Tibial nerve (tissue), 4 donors: ENCODE results near the gene ZMPSTE24. TPM values are rescaled to one million over a fixed set of nuclear protein-coding genes. Genes with fewer than 3 reads are reported as not detected.

ENCODE experiments used
- DNase-seq, 2 donors: peaks; one replicate each; pipeline ENCODE4 v3.0.0-alpha.2; 2019; ENCODE audit warnings: low spot score in 2 of 2
- H3K27ac ChIP-seq, 4 donors: fragments of 200-600 bp; sonication (generic) in 3 of 4; one replicate each; pipeline ENCODE4 v1.5.1; 2017 to 2019; ENCODE audit warnings: mild to moderate bottlenecking in 1 of 4
- H3K27me3 ChIP-seq, 2 donors: fragments of 200-600 bp; sonication (generic) in 1 of 2; one replicate each; pipeline versions ENCODE4 v1.5.1 to v1.6.0; 2017 to 2019
- H3K36me3 ChIP-seq, 3 donors: fragments of 200-600 bp; sonication (generic); one replicate each; pipeline ENCODE4 v1.5.1; 2018 to 2019
- H3K4me1 ChIP-seq, 4 donors: fragments of 200-600 bp; sonication (generic) in 3 of 4; one replicate each; pipeline ENCODE4 v1.5.1; 2017 to 2019
- H3K4me3 ChIP-seq, 4 donors: fragments of 200-600 bp; sonication (generic) in 3 of 4; one replicate each; pipeline ENCODE4 v1.5.1; 2017 to 2019; ENCODE audit warnings: mild to moderate bottlenecking in 1 of 4, moderate library complexity in 1 of 4
- H3K9me3 ChIP-seq, 4 donors: fragments of 200-600 bp; sonication (generic) in 3 of 4; one replicate each; pipeline ENCODE4 v1.5.1; 2017 to 2019
- EP300 ChIP-seq, 2 donors: sonication (generic); formaldehyde crosslinking; IDR thresholded peaks; one replicate each; pipeline ENCODE4 v1.6.1; 2017; ENCODE audit warnings: antibody characterized with exemption in 2 of 2, mild to moderate bottlenecking in 1 of 2
- POLR2A ChIP-seq, 2 donors: fragments of 450-650 bp; IDR thresholded peaks; one replicate each; pipeline ENCODE4 v1.6.1; 2017; ENCODE audit warnings: antibody characterized with exemption in 2 of 2, mild to moderate bottlenecking in 2 of 2, moderate library complexity in 2 of 2
- WGBS, 2 donors: methylation state at CpG; one replicate each; pipeline ENCODE4 v1.1.5; 2018; 5-methylcytosine and 5-hydroxymethylcytosine counted together
- total RNA-seq, 4 donors: library from RNA; depleted of rRNA; stranded (reverse); fragments of >200 nt; gene quantifications; one replicate each; pipeline ENCODE4 v1.1.0, GENCODE V29; 2016
- TF ChIP-seq, protein P1 (sequence below), 5 experiments: fragments of 200-600 bp in 3 of 5; fragments of 450-650 bp in 2 of 5; sonication (generic) in 3 of 5; IDR thresholded peaks; one replicate each; pipeline ENCODE4 v1.5.1; 2016 to 2019; ENCODE audit warnings: antibody characterized with exemption in 5 of 5, mild to moderate bottlenecking in 3 of 5, moderate library complexity in 2 of 5

Gene ZMPSTE24
- total RNA-seq, 4 donors from 2014 or later = 27.0 to 51.1 (median 32.1) TPM

DNA sequence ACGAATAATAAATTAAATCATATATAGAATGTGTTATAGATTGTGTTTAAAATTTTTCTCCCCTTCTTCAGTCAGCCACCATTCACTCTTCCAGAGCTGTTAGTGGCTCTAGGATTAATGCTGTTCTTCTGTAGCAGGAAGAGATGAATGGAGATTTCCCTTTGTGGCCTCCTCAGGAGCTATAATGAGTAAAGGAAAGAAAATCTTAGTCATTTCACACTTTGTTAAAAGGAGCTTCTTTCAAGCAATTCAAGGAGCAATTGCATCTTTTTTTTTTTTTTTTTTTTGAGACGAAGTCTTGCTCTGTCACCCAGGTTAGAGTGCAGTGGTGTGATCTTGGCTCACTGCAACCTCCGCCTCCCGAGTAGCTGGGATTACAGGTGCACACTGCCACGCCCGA, 34.0 kb upstream of the ZMPSTE24 start:
- Histone ChIP-seq H3K27me3 (no peaks in the 10 kb centered on the region), H3K27ac (no peak overlapping the region), H3K4me3 (no peak overlapping the region), H3K9me3 (no peaks in the 10 kb centered on the region), H3K36me3 (peaks cover 0 to 43% (median 0%) of the 10 kb centered on the region in 3 donors), H3K4me1 (no peaks in the 10 kb centered on the region)
- no peak for TF ChIP-seq POLR2A (IDR thresholded peaks at IDR 0.05)
- TF ChIP-seq EP300 (IDR thresholded peaks at IDR 0.05) = no peak
- TF ChIP-seq, protein P1, sequence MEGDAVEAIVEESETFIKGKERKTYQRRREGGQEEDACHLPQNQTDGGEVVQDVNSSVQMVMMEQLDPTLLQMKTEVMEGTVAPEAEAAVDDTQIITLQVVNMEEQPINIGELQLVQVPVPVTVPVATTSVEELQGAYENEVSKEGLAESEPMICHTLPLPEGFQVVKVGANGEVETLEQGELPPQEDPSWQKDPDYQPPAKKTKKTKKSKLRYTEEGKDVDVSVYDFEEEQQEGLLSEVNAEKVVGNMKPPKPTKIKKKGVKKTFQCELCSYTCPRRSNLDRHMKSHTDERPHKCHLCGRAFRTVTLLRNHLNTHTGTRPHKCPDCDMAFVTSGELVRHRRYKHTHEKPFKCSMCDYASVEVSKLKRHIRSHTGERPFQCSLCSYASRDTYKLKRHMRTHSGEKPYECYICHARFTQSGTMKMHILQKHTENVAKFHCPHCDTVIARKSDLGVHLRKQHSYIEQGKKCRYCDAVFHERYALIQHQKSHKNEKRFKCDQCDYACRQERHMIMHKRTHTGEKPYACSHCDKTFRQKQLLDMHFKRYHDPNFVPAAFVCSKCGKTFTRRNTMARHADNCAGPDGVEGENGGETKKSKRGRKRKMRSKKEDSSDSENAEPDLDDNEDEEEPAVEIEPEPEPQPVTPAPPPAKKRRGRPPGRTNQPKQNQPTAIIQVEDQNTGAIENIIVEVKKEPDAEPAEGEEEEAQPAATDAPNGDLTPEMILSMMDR (IDR thresholded peaks at IDR 0.05) = no peak
- 94 to 95% methylated on average over 6 of the region's 6 CpGs for whole genome bisulfite sequencing, 2 donors
- DNase-seq = no peak

DNA sequence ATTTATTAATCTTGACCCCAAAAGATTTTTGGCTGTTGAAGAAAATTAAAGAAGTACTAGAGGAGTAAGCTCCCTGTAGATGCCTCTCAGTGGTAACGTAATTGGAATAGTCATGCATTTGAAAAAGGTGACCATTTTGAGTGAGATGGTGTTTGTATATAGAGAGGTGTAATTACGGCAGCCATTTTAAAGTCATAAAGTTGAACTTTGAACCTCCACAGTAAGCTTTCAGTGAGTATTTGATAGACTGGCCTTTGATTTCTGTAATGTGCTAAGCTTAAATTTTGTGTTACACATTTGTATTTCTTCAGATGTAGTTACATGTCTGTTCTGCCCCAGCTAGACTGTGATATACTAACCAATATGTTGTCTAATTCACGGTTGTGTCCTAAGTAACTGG, 31.8 kb upstream of the ZMPSTE24 start:
- Histone ChIP-seq H3K36me3 (peaks cover 0 to 57% (median 0%) of the 10 kb centered on the region in 3 donors), H3K9me3 (no peaks in the 10 kb centered on the region), H3K4me3 (no peak overlapping the region), H3K27me3 (no peaks in the 10 kb centered on the region), H3K27ac (no peak overlapping the region), H3K4me1 (no peaks in the 10 kb centered on the region)
- no peak for DNase-seq
- TF ChIP-seq EP300 (IDR thresholded peaks at IDR 0.05) (no peak), POLR2A (IDR thresholded peaks at IDR 0.05) (no peak)
- TF ChIP-seq, protein P1 (IDR thresholded peaks at IDR 0.05) = no peak
- WGBS, 2 donors = 85 to 94% methylated on average over 3 of the region's 3 CpGs

DNA sequence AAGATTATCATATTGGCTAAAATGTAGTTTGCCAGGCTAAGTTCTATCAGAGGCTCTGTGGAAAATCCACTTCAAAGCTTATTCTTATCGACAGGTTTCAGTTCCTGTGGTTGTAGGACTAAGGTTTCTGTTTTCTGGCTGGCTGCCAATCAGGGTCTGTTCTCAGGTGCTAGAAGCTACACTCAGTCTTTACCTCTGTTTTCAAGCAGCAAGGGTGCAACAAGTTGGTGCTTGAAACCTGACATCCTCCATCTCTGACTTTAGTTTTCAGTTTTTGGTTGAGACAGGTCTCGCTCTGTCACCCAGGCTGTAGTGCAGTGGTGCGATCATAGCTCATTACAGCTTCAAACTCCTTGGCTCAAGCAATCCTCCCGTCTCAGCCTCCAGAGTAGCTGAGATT, 25.6 kb upstream of the ZMPSTE24 start:
- no peak for TF ChIP-seq POLR2A (IDR thresholded peaks at IDR 0.05)
- TF ChIP-seq EP300 (IDR thresholded peaks at IDR 0.05) = no peak
- TF ChIP-seq, protein P1 (IDR thresholded peaks at IDR 0.05) = no peak
- peaks cover 0 to 96% (median 7%) of the 10 kb centered on the region in 3 donors for H3K36me3 ChIP-seq
- H3K4me3 ChIP-seq = no peak overlapping the region
- H3K4me1 ChIP-seq = no peaks in the 10 kb centered on the region
- no peaks in the 10 kb centered on the region for H3K27me3 ChIP-seq
- H3K27ac ChIP-seq = no peak overlapping the region
- no peak for DNase-seq
- H3K9me3 ChIP-seq = no peaks in the 10 kb centered on the region
- 89 to 99% methylated on average over 4 of the region's 4 CpGs for WGBS, 2 donors

DNA sequence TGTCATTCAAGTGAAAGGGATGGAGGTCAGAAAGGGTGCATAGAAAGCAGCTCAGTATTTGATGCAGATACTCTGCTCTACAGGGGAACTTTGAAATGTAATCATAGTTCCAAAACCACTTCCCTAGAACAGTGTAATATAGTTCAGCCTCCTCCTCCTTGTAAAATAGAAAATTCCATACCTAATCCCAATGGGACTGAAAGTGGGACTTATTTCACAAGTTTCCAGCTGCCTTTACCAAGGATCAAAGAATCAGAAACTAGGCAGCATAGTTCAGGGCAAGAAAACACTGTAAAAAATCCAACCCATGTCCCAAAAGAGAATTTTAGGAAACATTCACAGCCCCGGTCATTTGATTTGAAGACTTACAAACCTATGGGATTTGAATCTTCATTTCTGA, 18.4 kb upstream of the ZMPSTE24 start:
- no peak overlapping the region for H3K27ac ChIP-seq
- TF ChIP-seq POLR2A (IDR thresholded peaks at IDR 0.05) (no peak), EP300 (IDR thresholded peaks at IDR 0.05) (no peak)
- TF ChIP-seq, protein P1 (IDR thresholded peaks at IDR 0.05) = no peak
- H3K27me3 ChIP-seq = no peaks in the 10 kb centered on the region
- no peak for DNase-seq
- peaks cover 0 to 46% (median 0%) of the 10 kb centered on the region in 3 donors for H3K36me3 ChIP-seq
- 73 to 78% methylated on average over 1 of the region's 1 CpG for WGBS, 2 donors
- no peaks in the 10 kb centered on the region for H3K9me3 ChIP-seq
- no peak overlapping the region for H3K4me3 ChIP-seq
- H3K4me1 ChIP-seq = no peaks in the 10 kb centered on the region

DNA sequence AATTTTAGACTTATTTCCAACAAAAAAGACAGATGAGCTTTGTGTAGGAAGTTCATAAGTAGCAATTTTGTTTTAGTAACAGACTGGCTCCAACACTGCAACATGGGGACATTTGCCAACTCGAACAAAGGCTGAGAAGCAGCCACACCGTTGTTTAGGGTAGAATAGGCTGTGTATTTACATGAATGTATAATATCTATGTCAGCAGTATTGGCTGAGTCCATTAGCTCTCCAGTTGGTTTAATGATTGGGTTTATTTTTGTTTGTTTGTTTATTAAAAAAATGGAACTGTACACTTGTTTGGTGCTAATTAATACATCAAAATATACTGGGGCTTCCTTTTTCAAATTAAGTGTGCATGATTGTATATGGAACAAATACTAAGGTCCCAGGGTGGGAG, 17.6 kb upstream of the ZMPSTE24 start:
- H3K27me3 ChIP-seq = no peaks in the 10 kb centered on the region
- WGBS, 2 donors = 76% methylated on average over 2 of the region's 2 CpGs
- H3K9me3 ChIP-seq = no peaks in the 10 kb centered on the region
- no peak overlapping the region for H3K27ac ChIP-seq
- TF ChIP-seq EP300 (IDR thresholded peaks at IDR 0.05) (no peak), POLR2A (IDR thresholded peaks at IDR 0.05) (no peak)
- TF ChIP-seq, protein P1 (IDR thresholded peaks at IDR 0.05) = no peak
- H3K36me3 ChIP-seq = peaks cover 0 to 38% (median 0%) of the 10 kb centered on the region in 3 donors
- H3K4me1 ChIP-seq = no peaks in the 10 kb centered on the region
- no peak overlapping the region for H3K4me3 ChIP-seq
- no peak for DNase-seq
